ENCODE results near the gene JARID2. TPM values are rescaled to one million over a fixed set of nuclear protein-coding genes. Genes with fewer than 3 reads are reported as not detected.

Gene JARID2
- total and polyA plus RNA-seq, 10 of the 15 experiments (the other 5 are each of a cell fraction or from before 2014, with no cell fraction given), result 4.2 to 21.6 (median 11.7) TPM

DNA sequence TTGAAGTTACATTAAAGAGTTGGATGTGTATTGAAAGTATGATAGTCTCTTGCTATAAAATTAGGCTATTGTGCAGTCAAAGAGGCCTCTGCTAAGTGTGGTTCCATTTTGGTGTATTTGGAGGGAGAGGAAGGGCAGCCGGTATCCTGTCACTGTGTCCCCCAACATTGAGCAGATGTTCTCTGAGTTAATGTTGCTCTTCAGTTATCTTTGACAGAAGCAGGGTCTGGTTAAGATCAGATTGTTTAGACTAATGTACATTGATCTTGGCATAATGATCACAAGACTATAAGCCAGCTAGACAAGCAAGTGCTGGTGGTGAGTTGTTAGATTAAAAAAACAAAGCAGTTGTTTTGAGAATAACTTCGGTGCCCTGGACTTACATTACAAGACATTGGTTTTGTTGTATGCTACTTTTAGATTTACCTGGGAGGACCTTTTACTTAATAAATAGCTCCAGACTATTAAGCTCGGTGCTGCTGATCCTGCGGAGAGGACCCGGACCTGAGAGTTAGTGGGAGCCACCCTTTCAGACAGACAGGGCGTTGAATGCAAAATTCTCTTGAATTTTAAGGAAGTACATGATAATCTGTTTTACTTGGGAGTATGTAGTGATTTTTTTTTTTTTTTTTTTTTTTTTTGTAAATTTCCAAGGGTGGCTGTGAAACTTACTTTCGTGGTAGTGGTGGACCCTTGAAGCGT lies 97.8 kb downstream of the JARID2 start:
- no peak overlapping the region for H3K9ac ChIP-seq (ENCODE audit: control insufficient read depth, insufficient read depth, low read length)
- no TSS peak for BruUV-seq (replicated peaks)
- RAD21 ChIA-PET (ENCODE audit: unreplicated experiment), result interaction anchor here (0.6 to 2.5 kb wide), 12 partner anchors 9 to 1848 kb away, joined by 3 to 8 read pairs (median 4); no protein-coding TSS in a partner anchor
- ATAC-seq (peak; percentile 11; the same call in 1 of the 3 replicates), FAIRE-seq (no peak), DNase-seq (ENCODE audit: low read depth, low spot score) (no peak)
- TF ChIP-seq CEBPZ (IDR thresholded peaks at IDR 0.05; ENCODE audit: low read depth, low read length), result no peak
- no peak for TF ChIP-seq ASH2L (IDR thresholded peaks at IDR 0.05; ENCODE audit: borderline replicate concordance, low read depth)
- no peak for TF ChIP-seq ATF7 (IDR thresholded peaks at IDR 0.05; ENCODE audit: low read depth)
- TF ChIP-seq YBX1 (IDR thresholded peaks at IDR 0.05), result no peak
- TF ChIP-seq POU2F2 (IDR thresholded peaks at IDR 0.05; ENCODE audit: borderline replicate concordance, low read depth, low read length), result no peak
- TF ChIP-seq, protein P1, sequence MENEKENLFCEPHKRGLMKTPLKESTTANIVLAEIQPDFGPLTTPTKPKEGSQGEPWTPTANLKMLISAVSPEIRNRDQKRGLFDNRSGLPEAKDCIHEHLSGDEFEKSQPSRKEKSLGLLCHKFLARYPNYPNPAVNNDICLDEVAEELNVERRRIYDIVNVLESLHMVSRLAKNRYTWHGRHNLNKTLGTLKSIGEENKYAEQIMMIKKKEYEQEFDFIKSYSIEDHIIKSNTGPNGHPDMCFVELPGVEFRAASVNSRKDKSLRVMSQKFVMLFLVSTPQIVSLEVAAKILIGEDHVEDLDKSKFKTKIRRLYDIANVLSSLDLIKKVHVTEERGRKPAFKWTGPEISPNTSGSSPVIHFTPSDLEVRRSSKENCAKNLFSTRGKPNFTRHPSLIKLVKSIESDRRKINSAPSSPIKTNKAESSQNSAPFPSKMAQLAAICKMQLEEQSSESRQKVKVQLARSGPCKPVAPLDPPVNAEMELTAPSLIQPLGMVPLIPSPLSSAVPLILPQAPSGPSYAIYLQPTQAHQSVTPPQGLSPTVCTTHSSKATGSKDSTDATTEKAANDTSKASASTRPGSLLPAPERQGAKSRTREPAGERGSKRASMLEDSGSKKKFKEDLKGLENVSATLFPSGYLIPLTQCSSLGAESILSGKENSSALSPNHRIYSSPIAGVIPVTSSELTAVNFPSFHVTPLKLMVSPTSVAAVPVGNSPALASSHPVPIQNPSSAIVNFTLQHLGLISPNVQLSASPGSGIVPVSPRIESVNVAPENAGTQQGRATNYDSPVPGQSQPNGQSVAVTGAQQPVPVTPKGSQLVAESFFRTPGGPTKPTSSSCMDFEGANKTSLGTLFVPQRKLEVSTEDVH (IDR thresholded peaks at IDR 0.05; ENCODE audit: low read depth, partially characterized antibody), result no peak
- TF ChIP-seq EED (IDR thresholded peaks at IDR 0.05; ENCODE audit: low read depth), result no peak
- no peak for TF ChIP-seq MEF2A (IDR thresholded peaks at IDR 0.05; ENCODE audit: insufficient read depth, low read depth, low read length)
- TF ChIP-seq RELB (IDR thresholded peaks at IDR 0.05; ENCODE audit: low read depth), result no peak
- TF ChIP-seq TCF12 (IDR thresholded peaks at IDR 0.05; ENCODE audit: low read depth, low read length), result no peak
- TF ChIP-seq NBN (IDR thresholded peaks at IDR 0.05), result no peak
- H3K4me2 ChIP-seq (ENCODE audit: control insufficient read depth, insufficient read depth), result peak overlapping the region; percentile 38; the same call in 1 of the 2 replicates
- H3K27ac ChIP-seq (ENCODE audit: control insufficient read depth, insufficient read depth), result peak overlapping the region; percentile 21
- in situ Hi-C loops (cut with MboI), result no loop called here
- SMC1A ChIA-PET (ENCODE audit: uncharacterized antibody, unreplicated experiment), result interaction anchor here (0.6 to 7.8 kb wide), 13 partner anchors 10 to 858 kb away, joined by 3 to 85 read pairs (median 4); no protein-coding TSS in a partner anchor
- H2AFZ ChIP-seq (ENCODE audit: control insufficient read depth, low read depth, low read length), result no peak overlapping the region
- H4K20me1 ChIP-seq (ENCODE audit: control insufficient read depth, insufficient read depth), result no peaks in the 10 kb centered on the region
- intact Hi-C loops (cut with micrococcal nuclease; ENCODE audit: unreplicated experiment), result no loop called here
- no peak overlapping the region for H3K4me3 ChIP-seq
- CTCF ChIA-PET, result interaction anchor here (0.9 to 5.6 kb wide), 9 partner anchors 9 to 94 kb away, joined by 3 to 38 read pairs (median 4); no protein-coding TSS in a partner anchor
- no peaks in the 10 kb centered on the region for H3K36me3 ChIP-seq (ENCODE audit: control insufficient read depth in 2 of 2, insufficient read depth in 2 of 2, low read length in 1 of 2)
- peaks cover 27% of the 10 kb centered on the region for H3K4me1 ChIP-seq (ENCODE audit: control insufficient read depth, insufficient read depth, low read length)
- POLR2A ChIA-PET, result interaction anchor here (0.6 to 2.9 kb wide), 7 partner anchors 9 to 90 kb away, joined by 3 to 14 read pairs (median 4); no protein-coding TSS in a partner anchor
- H3K27me3 ChIP-seq (replicated peaks in 1 of 2; ENCODE audit: control insufficient read depth in 2 of 2, insufficient read depth in 2 of 2, low read length in 1 of 2), result no peaks in the 10 kb centered on the region
- 94% methylated on average over 8 of the region's 8 CpGs for WGBS (ENCODE audit: insufficient coverage, insufficient replicate concordance, low lambda C conversion rate, missing lambda C conversion rate)
- H3K79me2 ChIP-seq (ENCODE audit: control insufficient read depth, insufficient read depth, low read length), result peaks cover 92% of the 10 kb centered on the region
- no peaks in the 10 kb centered on the region for H3K9me3 ChIP-seq (replicated peaks; ENCODE audit: control insufficient read depth, insufficient read depth, low read length)
